ENCODE measurements around the gene ADAM12.

- TF ChIP-seq CTCF (IDR thresholded peaks at IDR 0.05) (no peak), POLR2A (IDR thresholded peaks at IDR 0.05) (no peak)
These were observed 269.8 kb downstream of the ADAM12 start for GRCh38 chr10:126118476-126118875.

All from adrenal gland (tissue), 5 donors.